Germinal center (tissue), 1 donor: ENCODE results near the gene RUBCNL.
"Not testable (repeated sequence)": the region's sequence is repeated elsewhere in the genome, so short reads cannot be mapped to it uniquely, and the experiment has no call there.

ENCODE experiments used
- DNase-seq: peaks from one replicate; pipeline ENCODE4 v3.0.0; 2012; ENCODE audit warnings: mixed read lengths, low spot score

RUBCNL gene

GRCh38 chr13:46374710-46375109, 12.3 kb downstream of the RUBCNL start:
- DNase-seq: peak; percentile 56

DNA sequence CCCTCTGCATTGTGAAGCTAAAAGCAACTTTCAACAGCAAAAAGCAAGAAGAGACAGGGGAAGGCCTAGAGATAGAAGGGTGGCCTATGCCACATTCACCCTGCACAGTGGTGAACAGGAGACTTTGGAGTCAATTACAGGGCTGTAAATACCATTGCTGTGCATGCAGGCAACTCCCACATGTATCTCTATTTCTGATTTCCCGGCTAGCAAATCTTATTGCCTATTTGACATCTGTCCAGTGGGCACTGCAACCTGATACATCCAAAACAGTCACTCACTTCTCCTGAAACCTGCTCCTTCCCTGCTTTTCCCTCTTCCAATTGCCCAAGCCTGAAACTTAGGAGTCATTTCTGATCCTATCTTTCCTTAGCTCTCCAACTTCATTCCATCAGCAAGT, 13.4 kb downstream of the RUBCNL start:
- no peak for DNase-seq

DNA sequence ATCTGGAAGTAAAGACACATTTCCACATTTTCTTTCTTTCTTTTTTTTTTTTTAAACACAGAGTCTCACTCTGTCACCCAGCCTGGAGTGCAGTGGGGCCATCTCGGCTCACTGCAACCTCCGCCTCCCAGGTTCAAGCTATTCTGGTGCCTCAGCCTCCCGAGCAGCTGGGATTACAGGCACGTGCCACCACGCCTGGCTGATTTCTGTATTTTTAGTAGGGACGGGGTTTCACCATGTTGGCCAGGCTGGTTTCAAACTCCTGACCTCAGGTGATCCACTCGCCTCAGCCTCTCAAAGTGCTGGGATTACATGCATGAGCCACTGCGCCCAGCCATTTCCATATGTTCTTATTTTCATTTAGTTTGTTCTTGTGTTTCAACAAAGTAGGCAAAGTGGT, 14.1 kb downstream of the RUBCNL start:
- not testable (repeated sequence) for DNase-seq

- no peak for DNase-seq
Observed at GRCh38 chr13:46372071-46372470, 15.0 kb downstream of the RUBCNL start.

DNA sequence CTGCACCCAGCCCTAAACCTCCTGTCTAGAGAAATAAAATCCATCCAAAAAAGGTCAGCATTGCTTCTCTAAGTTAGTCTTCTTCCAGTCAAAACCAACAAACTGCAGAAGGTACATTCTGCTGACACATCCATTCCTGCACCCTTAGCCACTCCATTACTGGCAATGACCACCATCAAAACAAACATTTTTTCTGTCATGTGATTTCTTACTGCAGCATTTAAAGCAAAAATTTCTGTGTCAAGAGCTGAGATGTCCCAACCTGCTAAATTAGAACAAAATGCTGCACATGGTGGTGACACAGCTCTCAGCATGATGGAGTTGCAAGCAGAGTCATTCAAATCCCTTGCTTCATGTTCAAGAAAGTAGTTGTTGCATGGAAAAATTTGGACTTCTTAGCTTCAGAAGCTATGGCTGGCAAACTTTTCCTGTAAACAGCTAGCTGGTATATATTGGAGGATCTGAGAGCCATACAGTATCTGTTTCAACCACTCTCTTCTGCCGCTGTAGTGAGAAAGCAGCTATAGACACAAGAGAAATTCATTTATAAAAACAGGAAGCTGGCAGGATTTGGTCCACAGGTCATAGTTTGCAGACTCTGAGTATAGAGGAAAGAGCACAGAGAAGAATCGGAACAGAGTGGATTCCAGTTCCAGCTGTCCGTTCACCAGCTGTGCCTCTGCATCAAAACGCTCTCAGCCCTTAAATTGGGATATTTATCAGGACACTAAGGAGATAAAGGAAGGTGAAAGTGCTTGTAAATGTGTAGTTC, 17.4 kb downstream of the RUBCNL start:
- peak; percentile 38 for DNase-seq

DNA sequence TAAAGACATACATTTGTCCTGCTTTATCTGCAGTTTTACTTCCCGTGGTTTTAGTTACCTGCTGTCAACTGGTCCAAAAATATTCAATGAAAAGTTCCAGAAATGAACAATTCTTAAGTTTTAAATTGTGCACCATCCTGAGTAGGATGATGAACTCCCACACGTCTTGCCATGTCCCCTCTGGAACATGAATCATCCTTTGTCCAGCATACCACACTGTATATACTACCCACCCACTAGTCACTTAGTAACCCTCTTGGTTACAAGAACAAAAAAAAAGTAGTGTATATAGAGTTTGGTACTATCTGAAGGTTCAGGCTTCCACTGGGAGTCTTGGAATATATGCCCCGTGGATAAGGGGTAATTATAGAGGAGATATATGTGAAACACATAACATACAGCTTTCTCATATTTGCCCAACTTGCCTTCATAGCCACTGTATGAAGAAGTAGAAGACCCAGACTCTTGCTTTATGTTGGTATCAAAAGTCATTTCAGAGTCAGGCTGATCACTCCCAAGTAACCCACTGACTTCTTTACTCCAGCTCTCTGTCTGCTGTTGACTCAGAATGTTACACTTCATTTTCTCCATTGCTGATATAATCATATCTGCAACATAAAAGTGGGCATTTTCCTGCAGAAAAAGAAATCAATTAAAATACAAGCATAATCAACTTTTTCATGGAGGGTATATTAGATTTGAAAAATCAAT, 19.3 kb downstream of the RUBCNL start:
- DNase-seq: no peak

DNA sequence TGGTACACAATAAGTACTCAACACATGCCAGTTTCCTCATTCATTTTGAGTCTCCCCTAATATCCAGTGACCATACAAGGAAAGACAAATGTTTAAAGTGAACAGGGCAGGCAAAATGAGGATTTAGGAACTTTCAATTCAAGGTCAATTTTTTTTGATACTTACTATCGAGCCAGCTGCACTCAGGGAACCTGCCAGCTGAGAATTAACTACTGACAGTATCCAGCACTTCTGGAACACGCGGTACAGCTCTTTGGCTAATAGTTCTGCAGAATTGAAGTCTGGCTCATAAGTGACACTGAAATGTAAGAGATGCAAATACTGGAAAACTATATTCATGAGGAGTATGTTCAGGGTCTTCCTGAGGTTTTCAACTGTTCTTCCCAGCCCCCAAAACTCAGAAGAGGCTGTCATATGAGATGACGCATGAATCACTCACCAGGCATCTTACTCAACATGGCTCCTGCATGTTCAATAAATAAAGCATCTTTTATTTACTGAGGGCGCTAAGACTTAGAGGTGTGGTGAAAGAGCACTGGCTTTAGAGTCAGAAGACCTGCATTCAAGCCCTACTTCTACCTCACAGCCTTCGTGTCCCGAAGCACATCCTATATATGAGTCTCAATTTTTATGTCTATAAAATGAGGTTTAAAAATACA, 25.6 kb downstream of the RUBCNL start:
- DNase-seq: no peak

GRCh38 chr13:46360604-46361003, 26.4 kb downstream of the RUBCNL start:
- no peak for DNase-seq

- no peak for DNase-seq
Observed at GRCh38 chr13:46359714-46360113, 27.3 kb downstream of the RUBCNL start.

DNA sequence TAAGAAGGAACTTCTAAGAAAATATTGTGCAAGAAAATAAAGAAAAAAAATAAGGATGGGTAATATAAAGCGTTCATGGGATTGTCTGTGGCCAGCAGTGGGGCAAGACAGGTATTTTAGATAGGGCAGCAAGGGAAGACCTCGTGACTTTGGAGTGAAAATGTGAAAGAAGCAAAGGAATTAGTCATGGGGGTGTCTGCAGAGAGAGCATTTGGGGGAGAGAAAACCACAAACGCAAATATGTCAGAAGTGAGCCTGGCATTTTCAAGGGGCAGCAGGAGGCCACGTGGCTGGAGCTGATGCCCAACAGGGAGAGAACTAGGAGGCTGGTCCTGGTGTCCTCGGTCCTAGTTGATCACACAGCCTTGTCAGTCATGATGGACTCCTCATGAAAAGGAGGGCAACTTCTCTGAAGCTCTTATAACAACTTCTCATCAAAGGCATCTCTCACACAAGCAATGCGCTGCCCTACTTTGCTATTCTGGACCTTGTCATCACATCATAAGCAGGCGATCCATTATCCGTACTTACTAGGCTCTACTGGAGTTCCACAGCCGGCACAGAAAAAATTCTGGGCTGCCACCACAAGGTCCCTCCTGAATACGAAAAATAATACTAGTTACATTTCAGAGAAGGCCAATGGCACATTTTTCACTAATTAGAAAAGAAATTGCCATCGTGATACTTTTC, 31.0 kb downstream of the RUBCNL start:
- no peak for DNase-seq

DNA sequence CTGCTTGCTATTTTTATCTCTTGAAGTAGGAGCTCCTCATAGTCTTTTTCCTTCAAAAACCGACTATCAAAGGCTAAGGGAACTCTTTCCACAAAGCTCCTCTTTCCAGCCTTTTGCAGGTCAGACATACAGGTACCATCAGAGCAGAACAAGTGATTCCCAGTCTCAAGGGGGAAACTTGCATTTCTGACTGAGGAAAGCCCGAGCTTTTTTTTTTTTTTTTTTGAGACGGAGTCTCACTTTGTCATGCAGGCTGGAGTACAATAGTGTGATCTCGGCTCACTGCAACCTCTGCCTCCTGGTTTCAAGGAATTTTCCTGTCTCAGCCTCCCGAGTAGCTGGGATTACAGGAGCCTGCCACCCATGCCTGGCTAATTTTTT, 32.0 kb downstream of the RUBCNL start:
- DNase-seq: no peak

DNA sequence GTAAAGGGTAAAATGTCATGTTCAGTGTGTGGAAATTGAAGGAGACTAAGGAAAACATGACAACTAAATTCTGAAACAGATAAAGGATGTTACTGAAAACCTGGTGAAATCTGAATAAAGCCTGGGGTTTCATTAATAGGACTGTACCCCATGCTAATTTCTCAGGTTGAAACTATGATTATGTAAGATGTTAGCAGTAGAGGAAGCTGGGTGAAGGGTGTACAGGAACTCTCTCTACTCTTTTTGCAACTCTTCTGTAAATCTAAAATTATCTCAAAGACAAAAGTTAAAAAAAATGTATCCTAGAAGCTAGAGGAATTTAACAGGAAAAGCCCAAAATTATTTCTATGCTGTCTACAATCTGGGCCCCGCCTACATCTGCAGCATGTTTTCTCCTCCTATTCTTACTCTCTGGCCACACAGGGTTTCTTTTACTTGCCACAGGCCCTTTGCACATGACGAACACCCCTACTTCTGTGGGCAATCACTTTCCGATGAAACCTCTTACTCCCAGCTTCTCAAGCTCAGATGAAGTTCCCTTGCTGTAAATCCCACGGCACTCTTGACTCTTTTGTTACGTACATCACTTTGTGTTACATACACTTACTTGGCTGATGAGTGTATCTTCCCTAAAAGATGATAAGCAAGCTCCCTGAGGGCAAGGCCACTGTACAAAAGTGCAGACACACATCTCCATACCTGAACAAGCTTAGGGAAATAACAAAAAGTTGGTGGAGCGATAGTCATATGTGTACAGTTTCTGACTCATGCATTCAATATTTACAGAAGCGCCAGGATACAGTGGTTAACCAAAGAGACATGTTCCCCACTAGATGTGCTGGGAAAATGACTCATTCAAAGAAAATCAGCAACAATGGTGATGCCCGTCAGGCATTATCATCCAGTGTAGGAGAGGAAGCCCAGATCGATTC, 32.6 kb downstream of the RUBCNL start:
- no peak for DNase-seq

GRCh38 chr13:46352805-46353204, 34.2 kb downstream of the RUBCNL start:
- no peak for DNase-seq

- DNase-seq: no peak
Observed at GRCh38 chr13:46350003-46350402, 37.0 kb downstream of the RUBCNL start.

DNA sequence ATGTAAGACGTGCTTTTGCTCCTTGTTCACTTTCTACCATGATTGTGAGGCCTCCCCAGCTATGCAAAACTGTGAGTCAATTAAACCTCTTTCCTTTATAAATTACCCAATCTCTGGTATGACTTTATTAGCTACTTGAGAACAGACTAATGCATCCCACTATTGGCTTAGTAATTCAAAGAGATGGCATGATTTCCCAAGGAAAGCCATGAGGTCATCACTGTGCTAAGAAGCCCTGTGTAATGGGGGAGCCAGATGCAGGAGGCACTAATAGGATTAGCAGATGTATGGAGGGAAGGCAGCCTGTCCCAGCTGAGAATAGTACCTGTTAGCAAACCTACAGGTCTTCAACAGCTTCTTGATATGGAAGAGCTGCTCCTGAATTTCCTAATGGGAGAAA, 38.1 kb downstream of the RUBCNL start:
- DNase-seq: no peak

- no peak for DNase-seq
Observed at GRCh38 chr13:46347277-46347676, 39.8 kb downstream of the RUBCNL start.

GRCh38 chr13:46345866-46346265, 41.2 kb downstream of the RUBCNL start:
- no peak for DNase-seq

DNA sequence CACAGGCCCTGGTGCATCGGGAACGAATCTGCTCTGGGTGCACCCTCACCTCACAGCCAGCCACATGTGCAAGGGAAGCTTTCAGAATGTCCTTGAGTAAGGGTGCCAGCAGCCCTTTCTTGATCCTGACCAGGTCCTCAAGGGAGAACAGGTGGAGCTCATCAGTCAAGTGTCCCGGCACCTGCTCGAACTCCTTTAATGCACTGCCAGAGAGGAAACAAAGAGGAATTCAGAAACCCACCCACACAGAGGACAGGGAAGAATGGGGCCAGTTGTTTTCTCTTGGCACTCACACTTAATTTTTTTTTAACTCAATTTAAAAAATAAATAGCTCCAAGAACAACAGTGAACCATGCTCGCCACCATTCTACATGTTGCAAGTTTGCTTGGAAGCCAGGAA, 41.7 kb downstream of the RUBCNL start:
- no peak for DNase-seq

DNA sequence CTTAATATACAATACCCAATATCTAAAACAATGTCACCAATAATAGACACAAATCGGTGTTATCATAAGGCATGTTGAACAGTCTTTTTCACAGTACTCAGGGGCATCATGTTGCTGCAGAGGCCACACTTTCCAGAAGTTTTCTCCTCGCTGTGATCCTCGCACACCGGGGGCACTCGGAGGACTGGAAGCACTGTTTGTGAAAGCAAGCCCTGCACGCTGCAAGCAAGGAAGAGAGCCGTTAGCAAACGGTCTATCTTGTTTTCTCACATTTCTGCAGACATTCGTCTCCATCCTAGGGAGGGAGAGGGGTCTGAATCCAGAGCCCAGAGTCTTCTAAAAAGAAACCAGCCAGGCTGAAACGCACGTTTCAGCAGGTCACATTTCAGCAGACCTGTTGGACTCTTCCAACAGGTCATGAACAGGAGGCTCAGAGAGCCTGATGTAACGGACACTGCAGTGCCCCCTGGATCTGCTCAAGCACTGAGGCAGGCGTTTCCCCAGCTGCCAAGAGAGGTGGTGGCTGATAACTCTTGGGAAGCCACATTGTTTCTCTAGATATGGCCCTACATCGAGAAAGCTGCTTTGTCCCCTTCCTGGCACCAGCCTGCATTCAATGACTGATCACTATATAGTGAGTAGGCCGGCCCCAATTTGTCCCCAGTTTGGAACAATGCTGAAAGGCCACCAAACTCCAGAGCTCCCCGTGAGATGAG, 43.6 kb downstream of the RUBCNL start:
- no peak for DNase-seq

DNA sequence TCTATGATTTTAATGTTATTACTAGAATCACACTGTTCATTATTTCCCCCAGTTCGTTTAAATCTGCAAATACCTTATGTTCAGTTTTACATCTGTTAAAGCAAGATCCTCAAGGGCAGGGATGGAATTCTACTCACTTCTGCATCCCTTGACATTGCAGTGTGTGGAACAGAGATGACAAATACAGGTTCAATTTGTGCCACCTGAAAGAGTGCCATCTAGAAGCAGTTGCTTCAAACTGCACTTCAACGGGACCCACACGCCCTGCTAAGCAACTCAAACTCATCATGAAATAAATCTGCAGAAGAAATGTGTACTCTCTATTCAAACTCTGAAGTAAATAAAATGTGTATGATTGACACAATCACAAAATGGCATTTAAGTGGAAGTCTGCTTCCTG, 44.5 kb downstream of the RUBCNL start:
- no peak for DNase-seq
